SW480 (cell line): ENCODE results near the gene CLDN1.

Experiments used
- DNase-seq: peaks from one replicate; pipeline ENCODE4 v3.0.0-alpha.2; 2016; ENCODE audit warnings: low spot score

Gene CLDN1, protein sequence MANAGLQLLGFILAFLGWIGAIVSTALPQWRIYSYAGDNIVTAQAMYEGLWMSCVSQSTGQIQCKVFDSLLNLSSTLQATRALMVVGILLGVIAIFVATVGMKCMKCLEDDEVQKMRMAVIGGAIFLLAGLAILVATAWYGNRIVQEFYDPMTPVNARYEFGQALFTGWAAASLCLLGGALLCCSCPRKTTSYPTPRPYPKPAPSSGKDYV

GRCh38 chr3:190321789-190322603 lies at the start of gene CLDN1:
Gene CLDN1, minus strand, starts transcription at chr3:190322446. Its CDS starts 240 bp downstream, at chr3:190322206.
- peak; percentile 85 for DNase-seq

- DNase-seq = no peak
These were observed 48.9 kb upstream of the CLDN1 start for GRCh38 chr3:190371152-190371551.

GRCh38 chr3:190370369-190370768 lies 48.1 kb upstream of the CLDN1 start:
- DNase-seq = no peak

DNA sequence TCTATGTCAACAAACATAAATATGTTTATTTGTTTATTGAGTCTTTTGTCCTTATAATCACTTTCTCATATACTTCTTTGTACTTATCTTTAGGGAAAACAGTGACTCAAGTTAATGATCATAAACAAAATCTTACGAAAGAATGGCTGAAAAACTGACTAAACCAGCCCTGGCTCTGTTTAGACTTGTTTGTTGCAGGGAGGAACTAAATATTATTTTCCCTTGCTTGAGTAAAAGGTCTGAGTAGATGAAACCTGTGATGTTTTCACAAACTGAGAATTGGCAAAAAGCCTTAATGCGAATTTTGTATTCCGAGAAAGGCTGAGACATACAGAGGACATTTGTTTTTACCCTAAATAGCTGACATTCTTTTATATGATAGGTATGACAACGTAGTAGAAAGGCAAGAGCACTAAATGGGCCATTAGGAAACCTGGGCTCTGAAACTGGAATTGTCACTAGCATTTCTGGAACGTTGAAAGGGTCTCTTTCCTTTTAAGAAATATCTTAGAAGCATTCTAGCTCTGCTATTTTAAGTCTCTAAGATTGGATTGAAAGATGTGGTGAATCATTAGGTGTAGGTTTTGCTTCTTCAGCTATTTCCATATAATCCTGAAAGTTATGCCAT lies 47.5 kb upstream of the CLDN1 start:
- DNase-seq = no peak

GRCh38 chr3:190368881-190369280 lies 46.6 kb upstream of the CLDN1 start:
- DNase-seq = no peak

DNA sequence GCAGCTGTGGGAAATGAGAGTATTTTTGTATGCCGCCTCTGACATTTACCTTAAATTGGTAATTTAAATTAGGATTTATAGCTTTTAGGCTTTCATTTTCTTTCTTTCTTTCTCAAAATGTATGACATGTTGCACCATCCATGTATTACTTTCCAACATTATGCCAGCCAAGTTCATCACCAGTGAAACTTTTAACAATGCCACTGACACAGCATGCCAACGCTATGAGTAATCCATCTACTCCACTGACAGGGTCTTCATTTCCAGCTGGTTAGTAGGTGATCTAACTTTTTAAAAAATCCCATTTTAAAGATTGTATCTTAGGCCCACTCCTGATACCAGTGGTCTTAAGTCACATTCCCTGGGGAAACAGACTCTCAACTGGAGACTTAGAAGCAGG lies 43.9 kb upstream of the CLDN1 start:
- DNase-seq = no peak

DNA sequence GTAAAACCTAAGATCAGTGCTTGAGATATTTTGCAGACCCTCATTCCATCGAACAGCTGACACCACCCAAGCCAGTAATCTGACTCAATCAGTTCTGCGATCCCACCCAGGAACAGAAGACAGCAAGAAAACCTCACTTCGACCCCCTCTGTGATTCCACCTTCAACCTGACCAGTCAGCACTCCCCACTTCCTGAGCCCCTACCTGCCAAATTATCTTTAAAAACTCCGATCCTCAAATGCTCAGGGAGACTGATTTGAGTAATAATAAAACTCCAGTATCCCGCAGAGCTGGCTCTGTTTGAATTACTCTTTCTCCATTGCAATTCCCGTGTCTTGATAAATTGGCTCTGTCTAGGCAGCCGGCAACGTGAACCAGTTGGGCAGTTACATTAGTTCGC lies 40.0 kb upstream of the CLDN1 start:
- DNase-seq = no peak

DNA sequence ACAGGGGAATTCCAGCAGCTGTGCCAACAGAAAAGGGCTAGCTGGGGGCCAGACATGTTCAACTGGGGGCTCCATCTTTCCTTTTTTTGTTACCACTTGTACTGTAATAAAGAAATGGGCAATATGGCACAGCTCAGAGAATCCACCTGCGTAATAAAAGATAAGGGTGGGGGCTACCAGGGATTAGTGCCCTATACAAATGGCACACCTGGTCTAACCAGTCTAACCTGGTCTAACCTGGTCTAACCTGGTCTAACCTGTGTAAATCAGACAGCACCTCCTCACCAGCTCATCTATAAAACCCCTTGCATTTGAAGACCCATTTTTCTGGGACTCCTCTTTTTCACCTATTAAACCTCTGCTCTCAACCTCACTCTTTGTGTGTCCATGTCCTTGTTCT lies 39.5 kb upstream of the CLDN1 start:
- DNase-seq = no peak

GRCh38 chr3:190360228-190360627 lies 38.0 kb upstream of the CLDN1 start:
- no peak for DNase-seq

DNA sequence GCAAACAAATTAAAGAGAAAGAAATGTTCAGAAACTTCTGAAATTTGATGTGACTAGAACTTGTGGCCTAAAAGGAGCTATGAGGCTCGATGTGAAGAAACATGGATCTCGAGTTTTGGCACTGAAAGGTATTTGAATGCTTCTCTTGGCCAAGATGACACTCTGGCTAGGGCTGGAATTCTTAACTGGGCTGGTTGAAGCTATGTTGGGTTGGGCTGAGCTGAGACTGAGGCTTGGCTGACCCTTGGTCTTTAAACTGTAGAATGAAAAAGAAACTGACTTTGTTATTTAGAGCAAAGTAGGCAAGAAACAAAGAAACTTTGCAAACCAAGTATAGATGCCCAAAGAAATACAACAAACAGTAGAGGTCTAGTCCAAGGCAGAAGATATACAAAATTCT lies 37.6 kb upstream of the CLDN1 start:
- DNase-seq = no peak

DNA sequence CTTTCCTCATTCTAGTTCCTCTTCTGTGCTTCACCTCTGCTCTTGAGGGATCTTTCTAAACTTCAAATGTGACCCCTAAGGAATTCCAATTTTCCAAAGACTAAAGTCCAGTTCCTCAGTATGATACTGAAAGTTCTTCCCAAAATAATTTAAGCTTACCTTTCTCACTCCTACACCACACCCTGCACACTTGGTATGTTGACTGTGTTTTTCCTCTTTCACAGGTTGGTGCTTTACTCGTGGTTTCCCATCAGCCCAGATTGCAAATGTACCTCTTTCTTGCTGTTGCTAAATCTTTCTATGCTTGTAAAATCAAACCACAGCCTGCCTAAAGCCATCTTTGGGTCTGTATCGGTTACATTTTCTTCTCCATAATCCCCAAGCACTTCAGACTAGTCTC lies 35.2 kb upstream of the CLDN1 start:
- no peak for DNase-seq

GRCh38 chr3:190356246-190356645 lies 34.0 kb upstream of the CLDN1 start:
- DNase-seq = no peak

GRCh38 chr3:190352861-190353457 lies 30.7 kb upstream of the CLDN1 start:
- no peak for DNase-seq

- no peak for DNase-seq
These were observed 24.3 kb upstream of the CLDN1 start for GRCh38 chr3:190346541-190346940.

DNA sequence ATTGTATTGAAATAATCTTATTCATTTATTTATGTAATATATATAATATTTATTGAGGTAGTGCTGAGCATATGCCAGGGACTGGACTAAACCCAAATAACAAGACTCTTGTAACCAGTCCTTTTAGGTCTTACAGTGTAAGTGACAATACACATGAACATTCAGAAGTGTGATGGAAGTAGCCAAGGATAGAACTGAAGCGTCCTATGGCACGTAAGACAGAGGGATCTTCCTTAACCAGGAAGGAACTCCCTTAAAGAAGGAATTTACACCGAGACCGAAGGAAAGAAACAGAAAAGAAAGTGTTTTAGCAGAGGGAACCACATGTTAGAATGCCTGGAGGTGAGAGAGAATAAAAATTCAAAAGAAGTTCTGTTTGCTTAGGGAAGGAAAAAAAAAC lies 23.6 kb upstream of the CLDN1 start:
- DNase-seq = no peak

- peak; percentile 86 for DNase-seq
These were observed 23.0 kb upstream of the CLDN1 start for GRCh38 chr3:190345027-190345821.

GRCh38 chr3:190340071-190340470 lies 17.8 kb upstream of the CLDN1 start:
- DNase-seq = no peak

DNA sequence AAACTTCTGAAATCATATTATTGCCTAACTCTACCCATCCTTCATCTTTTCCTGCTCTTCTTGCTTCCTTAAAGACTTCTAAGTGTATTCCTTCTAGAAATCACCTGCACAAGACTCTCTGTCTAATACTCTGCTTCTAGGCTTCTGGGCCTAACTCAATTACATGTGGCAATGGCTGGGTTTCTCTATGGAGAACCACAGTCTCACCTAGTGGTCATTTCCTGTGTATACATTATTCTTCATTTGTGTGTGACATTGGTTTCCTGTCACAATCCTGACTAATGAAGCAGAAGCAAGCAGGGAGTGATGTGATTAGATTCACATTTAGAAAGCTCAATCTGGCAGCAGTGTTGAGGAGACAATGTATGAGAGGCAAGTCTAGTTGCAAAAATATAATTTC lies 16.9 kb upstream of the CLDN1 start:
- no peak for DNase-seq

- no peak for DNase-seq
These were observed 16.5 kb upstream of the CLDN1 start for GRCh38 chr3:190338717-190339116.

- no peak for DNase-seq
These were observed 15.1 kb upstream of the CLDN1 start for GRCh38 chr3:190337301-190337700.

DNA sequence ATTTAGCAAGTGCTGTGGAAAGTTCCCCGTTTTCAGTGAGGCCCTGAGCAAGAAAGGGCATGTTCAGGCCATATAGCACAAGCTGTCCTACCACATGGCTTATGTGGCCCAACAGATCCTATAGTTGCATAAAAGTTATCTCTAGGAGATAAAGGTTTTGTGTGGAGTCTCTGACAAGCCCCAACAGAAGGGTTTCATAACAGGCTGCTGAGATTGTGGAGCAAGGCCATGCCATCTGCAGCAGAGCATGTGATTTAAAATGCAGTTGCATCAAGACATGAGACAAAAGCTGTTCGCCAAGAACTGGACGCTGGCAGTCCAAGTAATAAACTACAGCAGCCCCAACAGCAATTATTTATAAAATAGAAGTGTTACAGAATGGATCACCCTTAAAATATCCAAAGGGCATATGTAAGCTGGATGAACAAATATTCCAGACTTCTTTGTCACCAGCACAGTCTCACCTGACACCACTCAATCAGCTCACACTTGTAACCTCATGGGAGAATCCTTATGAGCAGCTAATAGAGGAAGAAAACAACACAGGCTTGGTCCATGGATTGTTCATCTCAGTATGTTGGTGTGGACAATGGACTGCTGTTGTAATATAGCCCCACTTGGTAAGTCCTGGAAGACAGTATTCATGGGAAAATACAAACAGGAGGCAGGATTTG lies 14.4 kb upstream of the CLDN1 start:
- DNase-seq = no peak
